Measurements from ENCODE around the gene AXDND1.
"Not testable (repeated sequence)": the region's sequence is repeated elsewhere in the genome, so short reads cannot be mapped to it uniquely, and the experiment has no call there.

Gene AXDND1

GRCh38 chr1:179369751-179370341 lies 4.1 kb downstream of the AXDND1 start:
- Histone ChIP-seq H3K4me1 (ENCODE audit: insufficient read depth, insufficient read length) (no peaks in the 10 kb centered on the region), H3K4me3 (ENCODE audit: insufficient read length, low read depth) (no peak overlapping the region), H3K9ac (ENCODE audit: insufficient read length, low read depth) (no peak overlapping the region), H3K27me3 (ENCODE audit: insufficient read depth, insufficient read length) (no peaks in the 10 kb centered on the region), H3K36me3 (ENCODE audit: insufficient read depth, insufficient read length, low read length) (no peaks in the 10 kb centered on the region), H3K9me3 (ENCODE audit: insufficient read depth, low read length) (no peaks in the 10 kb centered on the region)
- DNase-seq (ENCODE audit: low read depth, low spot score) = peak; percentile 57
- TF ChIP-seq YY1 (IDR thresholded peaks at IDR 0.05; ENCODE audit: insufficient read depth, insufficient read length) = no peak
- TF ChIP-seq ZNF274 (IDR thresholded peaks at IDR 0.05; ENCODE audit: low read depth, low read length) = no peak
- no peak for TF ChIP-seq SUZ12 (IDR thresholded peaks at IDR 0.05; ENCODE audit: extremely low read depth, insufficient read depth, insufficient read length)

GRCh38 chr1:179372160-179372559 lies 6.4 kb downstream of the AXDND1 start:
- TF ChIP-seq YY1 (IDR thresholded peaks at IDR 0.05; ENCODE audit: insufficient read depth, insufficient read length) (no peak), SUZ12 (IDR thresholded peaks at IDR 0.05; ENCODE audit: extremely low read depth, insufficient read depth, insufficient read length) (no peak), ZNF274 (IDR thresholded peaks at IDR 0.05; ENCODE audit: low read depth, low read length) (no peak)
- Histone ChIP-seq H3K9me3 (ENCODE audit: insufficient read depth, low read length) (no peaks in the 10 kb centered on the region), H3K36me3 (ENCODE audit: insufficient read depth, insufficient read length, low read length) (no peaks in the 10 kb centered on the region), H3K27me3 (ENCODE audit: insufficient read depth, insufficient read length) (no peaks in the 10 kb centered on the region), H3K4me3 (ENCODE audit: insufficient read length, low read depth) (no peak overlapping the region), H3K9ac (ENCODE audit: insufficient read length, low read depth) (no peak overlapping the region), H3K4me1 (ENCODE audit: insufficient read depth, insufficient read length) (no peaks in the 10 kb centered on the region)
- DNase-seq (ENCODE audit: low read depth, low spot score) = no peak

GRCh38 chr1:179376223-179376622 lies 10.5 kb downstream of the AXDND1 start:
- Histone ChIP-seq H3K4me1 (ENCODE audit: insufficient read depth, insufficient read length) (no peaks in the 10 kb centered on the region), H3K9ac (ENCODE audit: insufficient read length, low read depth) (no peak overlapping the region), H3K9me3 (ENCODE audit: insufficient read depth, low read length) (no peaks in the 10 kb centered on the region), H3K4me3 (ENCODE audit: insufficient read length, low read depth) (no peak overlapping the region), H3K27me3 (ENCODE audit: insufficient read depth, insufficient read length) (no peaks in the 10 kb centered on the region), H3K36me3 (ENCODE audit: insufficient read depth, insufficient read length, low read length) (no peaks in the 10 kb centered on the region)
- TF ChIP-seq SUZ12 (IDR thresholded peaks at IDR 0.05; ENCODE audit: extremely low read depth, insufficient read depth, insufficient read length) (no peak), YY1 (IDR thresholded peaks at IDR 0.05; ENCODE audit: insufficient read depth, insufficient read length) (no peak), ZNF274 (IDR thresholded peaks at IDR 0.05; ENCODE audit: low read depth, low read length) (no peak)
- DNase-seq (ENCODE audit: low read depth, low spot score) = no peak

- no peak for TF ChIP-seq ZNF274 (IDR thresholded peaks at IDR 0.05; ENCODE audit: low read depth, low read length)
- TF ChIP-seq YY1 (IDR thresholded peaks at IDR 0.05; ENCODE audit: insufficient read depth, insufficient read length) = no peak
- TF ChIP-seq SUZ12 (IDR thresholded peaks at IDR 0.05; ENCODE audit: extremely low read depth, insufficient read depth, insufficient read length) = no peak
- no peak for DNase-seq (ENCODE audit: low read depth, low spot score)
Observed at GRCh38 chr1:179380299-179380698, 14.5 kb downstream of the AXDND1 start.

GRCh38 chr1:179384027-179384426 lies 18.3 kb downstream of the AXDND1 start:
- H3K4me1 ChIP-seq (ENCODE audit: insufficient read depth, insufficient read length) = no peaks in the 10 kb centered on the region
- H3K9ac ChIP-seq (ENCODE audit: insufficient read length, low read depth) = no peak overlapping the region
- no peaks in the 10 kb centered on the region for H3K36me3 ChIP-seq (ENCODE audit: insufficient read depth, insufficient read length, low read length)
- H3K27me3 ChIP-seq (ENCODE audit: insufficient read depth, insufficient read length) = no peaks in the 10 kb centered on the region
- H3K4me3 ChIP-seq (ENCODE audit: insufficient read length, low read depth) = no peak overlapping the region
- no peak for DNase-seq (ENCODE audit: low read depth, low spot score)
- TF ChIP-seq YY1 (IDR thresholded peaks at IDR 0.05; ENCODE audit: insufficient read depth, insufficient read length) (no peak), ZNF274 (IDR thresholded peaks at IDR 0.05; ENCODE audit: low read depth, low read length) (no peak), SUZ12 (IDR thresholded peaks at IDR 0.05; ENCODE audit: extremely low read depth, insufficient read depth, insufficient read length) (no peak)
- no peaks in the 10 kb centered on the region for H3K9me3 ChIP-seq (ENCODE audit: insufficient read depth, low read length)

More at GRCh38 chr1:179380299-179380698, 14.5 kb downstream of the AXDND1 start:
- Histone ChIP-seq H3K4me1 (ENCODE audit: insufficient read depth, insufficient read length) (no peaks in the 10 kb centered on the region), H3K9me3 (ENCODE audit: insufficient read depth, low read length) (no peaks in the 10 kb centered on the region), H3K36me3 (ENCODE audit: insufficient read depth, insufficient read length, low read length) (no peaks in the 10 kb centered on the region), H3K9ac (ENCODE audit: insufficient read length, low read depth) (no peak overlapping the region), H3K27me3 (ENCODE audit: insufficient read depth, insufficient read length) (no peaks in the 10 kb centered on the region), H3K4me3 (ENCODE audit: insufficient read length, low read depth) (no peak overlapping the region)

GRCh38 chr1:179385510-179385909 lies 19.7 kb downstream of the AXDND1 start:
- Histone ChIP-seq H3K36me3 (ENCODE audit: insufficient read depth, insufficient read length, low read length) (no peaks in the 10 kb centered on the region), H3K9me3 (ENCODE audit: insufficient read depth, low read length) (no peaks in the 10 kb centered on the region), H3K4me1 (ENCODE audit: insufficient read depth, insufficient read length) (no peaks in the 10 kb centered on the region), H3K27me3 (ENCODE audit: insufficient read depth, insufficient read length) (no peaks in the 10 kb centered on the region), H3K9ac (ENCODE audit: insufficient read length, low read depth) (no peak overlapping the region), H3K4me3 (ENCODE audit: insufficient read length, low read depth) (no peak overlapping the region)
- DNase-seq (ENCODE audit: low read depth, low spot score) = no peak
- no peak for TF ChIP-seq ZNF274 (IDR thresholded peaks at IDR 0.05; ENCODE audit: low read depth, low read length)
- TF ChIP-seq YY1 (IDR thresholded peaks at IDR 0.05; ENCODE audit: insufficient read depth, insufficient read length) = no peak
- TF ChIP-seq SUZ12 (IDR thresholded peaks at IDR 0.05; ENCODE audit: extremely low read depth, insufficient read depth, insufficient read length) = no peak

GRCh38 chr1:179393721-179394120 lies 27.9 kb downstream of the AXDND1 start:
- H3K36me3 ChIP-seq (ENCODE audit: insufficient read depth, insufficient read length, low read length) = no peaks in the 10 kb centered on the region
- DNase-seq (ENCODE audit: low read depth, low spot score) = no peak
- H3K4me3 ChIP-seq (ENCODE audit: insufficient read length, low read depth) = no peak overlapping the region
- H3K4me1 ChIP-seq (ENCODE audit: insufficient read depth, insufficient read length) = no peaks in the 10 kb centered on the region
- no peak overlapping the region for H3K9ac ChIP-seq (ENCODE audit: insufficient read length, low read depth)
- H3K9me3 ChIP-seq (ENCODE audit: insufficient read depth, low read length) = peaks cover 9% of the 10 kb centered on the region; the same call in 1 of the 2 replicates
- H3K27me3 ChIP-seq (ENCODE audit: insufficient read depth, insufficient read length) = no peaks in the 10 kb centered on the region
- TF ChIP-seq SUZ12 (IDR thresholded peaks at IDR 0.05; ENCODE audit: extremely low read depth, insufficient read depth, insufficient read length) (no peak), ZNF274 (IDR thresholded peaks at IDR 0.05; ENCODE audit: low read depth, low read length) (no peak), YY1 (IDR thresholded peaks at IDR 0.05; ENCODE audit: insufficient read depth, insufficient read length) (no peak)

- DNase-seq (ENCODE audit: low read depth, low spot score) = not testable (repeated sequence)
Observed at GRCh38 chr1:179399399-179399798, 33.6 kb downstream of the AXDND1 start.

GRCh38 chr1:179417760-179418159 lies 52.0 kb downstream of the AXDND1 start:
- not testable (repeated sequence) for H3K9ac ChIP-seq (ENCODE audit: insufficient read length, low read depth); H3K27me3 ChIP-seq (ENCODE audit: insufficient read depth, insufficient read length)

More at GRCh38 chr1:179399399-179399798, 33.6 kb downstream of the AXDND1 start:
- H3K9me3 ChIP-seq (ENCODE audit: insufficient read depth, low read length); H3K4me3 ChIP-seq (ENCODE audit: insufficient read length, low read depth); H3K27me3 ChIP-seq (ENCODE audit: insufficient read depth, insufficient read length); H3K9ac ChIP-seq (ENCODE audit: insufficient read length, low read depth); H3K4me1 ChIP-seq (ENCODE audit: insufficient read depth, insufficient read length); H3K36me3 ChIP-seq (ENCODE audit: insufficient read depth, insufficient read length, low read length): not testable (repeated sequence)

GRCh38 chr1:179418706-179419105 lies 52.9 kb downstream of the AXDND1 start:
- not testable (repeated sequence) for H3K4me3 ChIP-seq (ENCODE audit: insufficient read length, low read depth); H3K36me3 ChIP-seq (ENCODE audit: insufficient read depth, insufficient read length, low read length); H3K9ac ChIP-seq (ENCODE audit: insufficient read length, low read depth); H3K4me1 ChIP-seq (ENCODE audit: insufficient read depth, insufficient read length); H3K27me3 ChIP-seq (ENCODE audit: insufficient read depth, insufficient read length); DNase-seq (ENCODE audit: low read depth, low spot score)
- peaks cover 21% of the 10 kb centered on the region for H3K9me3 ChIP-seq (ENCODE audit: insufficient read depth, low read length)

More at GRCh38 chr1:179417760-179418159, 52.0 kb downstream of the AXDND1 start:
- not testable (repeated sequence) for DNase-seq (ENCODE audit: low read depth, low spot score); H3K36me3 ChIP-seq (ENCODE audit: insufficient read depth, insufficient read length, low read length); H3K4me1 ChIP-seq (ENCODE audit: insufficient read depth, insufficient read length); H3K4me3 ChIP-seq (ENCODE audit: insufficient read length, low read depth)
- H3K9me3 ChIP-seq (ENCODE audit: insufficient read depth, low read length) = peaks cover 15% of the 10 kb centered on the region

Data from NT2/D1 (cell line).